Naive thymus-derived CD8-positive, alpha-beta T cell (primary cell): ENCODE results near the gene ANKRD65. TPM values are rescaled to one million over a fixed set of nuclear protein-coding genes. Genes with fewer than 3 reads are reported as not detected.
"Not testable (repeated sequence)": the region's sequence is repeated elsewhere in the genome, so short reads cannot be mapped to it uniquely, and the experiment has no call there.

Source experiments
- ATAC-seq, 2 donors: fragments of 150-1000 bp; cut with Tn5 transposase in 1 of 2; sonication (Bioruptor Pico), chemical (Tn5 transposase) in 1 of 2; 1 replicate in 1 of 2; 2 replicates in 1 of 2; pipeline ENCODE4 v1.10.0; 2021; ENCODE audit warnings: mild to moderate bottlenecking in 2 of 2, moderate library complexity in 2 of 2
- POLR2A ChIA-PET: fragments of 350-600 bp; sonication (Branson Sonifier 250); formaldehyde crosslinking; loops from one replicate; lab custom pipeline; 2021; ENCODE audit warnings: antibody characterized with exemption; lab: Charles Lee
- DNase-seq, 10 donors: peaks; one replicate each; pipeline versions ENCODE4 v3.0.0 to v3.0.0-alpha.2; 2020 to 2022
- H3K27ac Mint-ChIP-seq, 10 donors: one replicate each; pipeline ENCODE4 v1.8.0; 2020 to 2022; ENCODE audit warnings: mild to moderate bottlenecking in 10 of 10, mixed read lengths in 10 of 10, moderate library complexity in 4 of 10, inconsistent platforms in 1 of 10
- H3K27me3 Mint-ChIP-seq, 5 donors: one replicate each; pipeline ENCODE4 v1.8.0; 2021 to 2022; ENCODE audit warnings: mixed read lengths in 5 of 5
- H3K36me3 Mint-ChIP-seq, 3 donors: one replicate each; pipeline ENCODE4 v1.8.0; 2020 to 2022; ENCODE audit warnings: mixed read lengths in 3 of 3, mild to moderate bottlenecking in 2 of 3, inconsistent platforms in 1 of 3
- H3K4me1 Mint-ChIP-seq, 4 donors: one replicate each; pipeline ENCODE4 v1.8.0; 2021 to 2022; ENCODE audit warnings: mixed read lengths in 4 of 4
- H3K4me3 Mint-ChIP-seq, 10 donors: one replicate each; pipeline ENCODE4 v1.8.0; 2020 to 2022; ENCODE audit warnings: mild to moderate bottlenecking in 10 of 10, mixed read lengths in 10 of 10, moderate library complexity in 6 of 10, inconsistent platforms in 1 of 10
- H3K9me3 Mint-ChIP-seq, 9 donors: one replicate each; pipeline ENCODE4 v1.8.0; 2020 to 2022; ENCODE audit warnings: mixed read lengths in 9 of 9, mild to moderate bottlenecking in 3 of 9, inconsistent platforms in 1 of 9, moderate library complexity in 1 of 9
- polyA plus RNA-seq, 3 donors: library from polyadenylated mRNA; unstranded; fragments of 300-500 nt; fragmentation: Illumina TruSeq; gene quantifications; one replicate each; pipeline ENCODE4 v1.2.3, GENCODE V29; 2021
- total RNA-seq, 8 experiments: library from RNA in 2 of 8; stranded (reverse) in 2 of 8; gene quantifications; one replicate each; pipeline ENCODE4 v1.2.3 and lab custom pipeline; 2021 to 2026

ANKRD65 gene
- total and polyA plus RNA-seq, 5 experiments from 2014 or later, result not detected

- Mint-ChIP-seq H3K4me1 (peaks cover 0 to 7% (median 4%) of the 10 kb centered on the region in 4 donors), H3K4me3 (peak overlapping the region in 3 of 10 donors; percentile 16 to 63 (median 27)), H3K9me3 (no peaks in the 10 kb centered on the region), H3K36me3 (no peaks in the 10 kb centered on the region), H3K27me3 (peaks cover 0 to 13% (median 3%) of the 10 kb centered on the region in 5 donors), H3K27ac (peak overlapping the region in 1 of 10 donors; percentile 80)
- DNase-seq (peak in 1 of 10 donors; percentile 48), ATAC-seq (no peak)
- POLR2A ChIA-PET, result interaction anchor here (1.6 kb wide), 1 partner anchor 12 kb away, joined by 6 read pairs; the partner anchor contains the start of gene MRPL20
These were observed 2.4 kb downstream of the ANKRD65 start for GRCh38 chr1:1418464-1419362.

GRCh38 chr1:1417825-1418463 lies 3.1 kb downstream of the ANKRD65 start:
- not testable (repeated sequence) for ATAC-seq, H3K4me1 Mint-ChIP-seq, H3K36me3 Mint-ChIP-seq, H3K27me3 Mint-ChIP-seq, H3K9me3 Mint-ChIP-seq
- H3K27ac Mint-ChIP-seq, result peak overlapping the region in 1 of 10 donors; percentile 80
- peak in 1 of 10 donors; percentile 38 for DNase-seq
- POLR2A ChIA-PET, result interaction anchor here (1.6 kb wide), 1 partner anchor 11 kb away, joined by 6 read pairs; the partner anchor contains the start of gene MRPL20
- H3K4me3 Mint-ChIP-seq, result peak overlapping the region in 2 of 10 donors; percentile 33 to 63

- not testable (repeated sequence) for H3K27ac Mint-ChIP-seq, DNase-seq, H3K4me1 Mint-ChIP-seq, H3K36me3 Mint-ChIP-seq, H3K27me3 Mint-ChIP-seq, ATAC-seq, H3K9me3 Mint-ChIP-seq
- POLR2A ChIA-PET, result interaction anchor here (1.6 kb wide), 1 partner anchor 10 kb away, joined by 6 read pairs; the partner anchor contains the start of gene MRPL20
- peak overlapping the region in 1 of 10 donors; percentile 33 for H3K4me3 Mint-ChIP-seq
These were observed 3.7 kb downstream of the ANKRD65 start for GRCh38 chr1:1417396-1417795.

GRCh38 chr1:1415751-1416150 lies 5.3 kb downstream of the ANKRD65 start:
- no peaks in the 10 kb centered on the region for H3K27me3 Mint-ChIP-seq
- no peak overlapping the region for H3K27ac Mint-ChIP-seq
- peaks cover 0 to 4% (median 3%) of the 10 kb centered on the region in 4 donors for H3K4me1 Mint-ChIP-seq
- peak in 1 of 10 donors; percentile 44 for DNase-seq
- H3K4me3 Mint-ChIP-seq, result no peak overlapping the region
- no peak for ATAC-seq
- H3K9me3 Mint-ChIP-seq, result no peaks in the 10 kb centered on the region
- no peaks in the 10 kb centered on the region for H3K36me3 Mint-ChIP-seq
- POLR2A ChIA-PET, result no interaction called here

GRCh38 chr1:1412311-1412902 lies 8.7 kb downstream of the ANKRD65 start:
- H3K36me3 Mint-ChIP-seq, POLR2A ChIA-PET, DNase-seq, H3K9me3 Mint-ChIP-seq, H3K4me3 Mint-ChIP-seq, H3K27me3 Mint-ChIP-seq, ATAC-seq: not testable (repeated sequence)
- Mint-ChIP-seq H3K4me1 (peaks cover 0 to 27% (median 15%) of the 10 kb centered on the region in 4 donors), H3K27ac (peak overlapping the region in 5 of 10 donors; percentile 10 to 46 (median 18))

- peaks cover 0 to 31% (median 16%) of the 10 kb centered on the region in 4 donors for H3K4me1 Mint-ChIP-seq
- POLR2A ChIA-PET, result interaction anchor here (1.7 kb wide), 1 partner anchor 12 kb away, joined by 6 read pairs; the partner anchor contains the start of gene CCNL2
- H3K27me3 Mint-ChIP-seq, result no peaks in the 10 kb centered on the region
- peak overlapping the region in 5 of 10 donors; percentile 43 to 78 (median 74) for H3K27ac Mint-ChIP-seq
- ATAC-seq (no peak), DNase-seq (peak in 1 of 10 donors; percentile 28)
- H3K4me3 Mint-ChIP-seq, result no peak overlapping the region
- H3K9me3 Mint-ChIP-seq, result no peaks in the 10 kb centered on the region
- H3K36me3 Mint-ChIP-seq, result peaks cover 0 to 6% (median 0%) of the 10 kb centered on the region in 3 donors
These were observed 9.4 kb downstream of the ANKRD65 start for GRCh38 chr1:1411626-1412025.

- not testable (repeated sequence) for H3K9me3 Mint-ChIP-seq, DNase-seq, ATAC-seq, H3K27me3 Mint-ChIP-seq
- peak overlapping the region in 2 of 10 donors; percentile 34 to 63 for H3K27ac Mint-ChIP-seq
- POLR2A ChIA-PET, result interaction anchor here (1.7 kb wide), 1 partner anchor 11 kb away, joined by 6 read pairs; the partner anchor contains the start of gene CCNL2
- peaks cover 12 to 44% (median 24%) of the 10 kb centered on the region in 4 donors for H3K4me1 Mint-ChIP-seq
- H3K36me3 Mint-ChIP-seq, result peaks cover 0 to 16% (median 0%) of the 10 kb centered on the region in 3 donors
- H3K4me3 Mint-ChIP-seq, result peak overlapping the region in 2 of 10 donors; percentile 54 to 58
These were observed 10.8 kb downstream of the ANKRD65 start for GRCh38 chr1:1410238-1410637.

- ATAC-seq (no peak), DNase-seq (peak in 3 of 10 donors; percentile 14 to 58 (median 35))
- Mint-ChIP-seq H3K9me3 (no peaks in the 10 kb centered on the region), H3K4me3 (peak overlapping the region; percentile 79 to 96 (median 86)), H3K4me1 (peaks cover 15 to 53% (median 33%) of the 10 kb centered on the region in 4 donors), H3K27ac (peak overlapping the region; percentile 31 to 94 (median 89)), H3K36me3 (peaks cover 0 to 34% (median 7%) of the 10 kb centered on the region in 3 donors), H3K27me3 (no peaks in the 10 kb centered on the region)
- POLR2A ChIA-PET, result interaction anchor here (0.7 to 5.7 kb wide), 16 partner anchors 9 to 475 kb away, joined by 3 to 70 read pairs (median 6); partner anchors contain the start of genes AURKAIP1, CCNL2, MIB2 and MXRA8
These were observed 13.3 kb downstream of the ANKRD65 start for GRCh38 chr1:1407636-1408318.

GRCh38 chr1:1406821-1407635 lies 14.0 kb downstream of the ANKRD65 start, which contains the start of gene MRPL20:
Gene MRPL20 (minus strand): TSS chr1:1407293. CDS start chr1:1407217, 76 bp downstream.
- Mint-ChIP-seq H3K9me3 (no peaks in the 10 kb centered on the region), H3K27me3 (no peaks in the 10 kb centered on the region), H3K27ac (peak within 1 kb of the TSS; percentile 89 to 98 (median 96)), H3K4me1 (peaks cover 17 to 57% (median 37%) of the 10 kb centered on the region in 4 donors), H3K4me3 (peak within 1 kb of the TSS; percentile 88 to 97 (median 92)), H3K36me3 (peaks cover 0 to 42% (median 7%) of the 10 kb centered on the region in 3 donors)
- ATAC-seq, result peak; percentile 94 to 95
- DNase-seq, result peak; percentile 90 to 98 (median 94)
- POLR2A ChIA-PET, result interaction anchor here (0.7 to 5.7 kb wide), 20 partner anchors 9 to 476 kb away, joined by 3 to 70 read pairs (median 4); partner anchors contain the start of genes AURKAIP1, CCNL2, MIB2 and MXRA8

- peaks cover 15 to 62% (median 42%) of the 10 kb centered on the region in 4 donors for H3K4me1 Mint-ChIP-seq
- peak overlapping the region; percentile 89 to 98 (median 94) for H3K27ac Mint-ChIP-seq
- POLR2A ChIA-PET, result interaction anchor here (0.7 to 5.7 kb wide), 14 partner anchors 8 to 208 kb away, joined by 3 to 70 read pairs (median 6); partner anchors contain the start of genes AURKAIP1, CCNL2 and UBE2J2
- DNase-seq (no peak), ATAC-seq (no peak)
- peaks cover 0 to 48% (median 8%) of the 10 kb centered on the region in 3 donors for H3K36me3 Mint-ChIP-seq
- H3K27me3 Mint-ChIP-seq, result no peaks in the 10 kb centered on the region
- H3K9me3 Mint-ChIP-seq, result no peaks in the 10 kb centered on the region
- H3K4me3 Mint-ChIP-seq, result peak overlapping the region; percentile 88 to 97 (median 92)
These were observed 14.8 kb downstream of the ANKRD65 start for GRCh38 chr1:1406101-1406820.
